ENCODE results near the gene ZNF385D.

Gene ZNF385D

GRCh38 chr3:21718161-21718765 is 32.7 kb downstream of the ZNF385D start:
- Histone ChIP-seq H3K36me3 (ENCODE audit: control insufficient read depth, low read depth, low read length) (no peaks in the 10 kb centered on the region), H3K9ac (ENCODE audit: low read length) (no peak overlapping the region), H3K4me3 (ENCODE audit: low read length) (no peak overlapping the region), H3K4me1 (ENCODE audit: control insufficient read depth, low read depth, low read length) (peaks cover 18% of the 10 kb centered on the region), H3K27me3 (ENCODE audit: control insufficient read depth, insufficient read depth, low read length) (no peaks in the 10 kb centered on the region), H3K27ac (ENCODE audit: low read length) (no peak overlapping the region), H3K9me3 (ENCODE audit: control insufficient read depth, low read depth, low read length) (no peaks in the 10 kb centered on the region)

DNA sequence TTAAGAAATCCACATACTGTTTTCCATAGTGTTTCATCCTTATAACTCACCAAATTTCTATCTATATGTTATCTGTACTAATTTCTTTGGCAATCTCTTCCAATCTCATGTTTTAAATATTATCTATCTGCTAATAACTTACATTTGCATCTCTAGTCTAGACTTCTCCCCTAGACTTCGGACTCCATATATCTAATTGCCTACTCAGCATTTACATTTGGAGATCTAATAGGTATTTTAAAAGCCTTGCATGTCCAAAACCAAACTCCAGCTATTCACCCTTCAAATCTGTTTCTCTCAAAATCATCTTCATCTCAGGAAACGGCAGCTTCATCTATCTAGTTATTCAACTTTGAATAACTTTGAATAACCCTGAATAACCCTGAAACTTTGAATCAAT is 35.3 kb downstream of the ZNF385D start:
- Histone ChIP-seq H3K9me3 (ENCODE audit: control insufficient read depth, low read depth, low read length) (no peaks in the 10 kb centered on the region), H3K9ac (ENCODE audit: low read length) (no peak overlapping the region), H3K27ac (ENCODE audit: low read length) (no peak overlapping the region), H3K4me3 (ENCODE audit: low read length) (no peak overlapping the region), H3K27me3 (ENCODE audit: control insufficient read depth, insufficient read depth, low read length) (no peaks in the 10 kb centered on the region), H3K36me3 (ENCODE audit: control insufficient read depth, low read depth, low read length) (no peaks in the 10 kb centered on the region), H3K4me1 (ENCODE audit: control insufficient read depth, low read depth, low read length) (peaks cover 18% of the 10 kb centered on the region)

GRCh38 chr3:21705769-21706168 is 45.2 kb downstream of the ZNF385D start:
- Histone ChIP-seq H3K4me3 (ENCODE audit: low read length) (no peak overlapping the region), H3K36me3 (ENCODE audit: control insufficient read depth, low read depth, low read length) (no peaks in the 10 kb centered on the region), H3K9ac (ENCODE audit: low read length) (no peak overlapping the region), H3K4me1 (ENCODE audit: control insufficient read depth, low read depth, low read length) (no peaks in the 10 kb centered on the region), H3K9me3 (ENCODE audit: control insufficient read depth, low read depth, low read length) (no peaks in the 10 kb centered on the region), H3K27ac (ENCODE audit: low read length) (no peak overlapping the region), H3K27me3 (ENCODE audit: control insufficient read depth, insufficient read depth, low read length) (no peaks in the 10 kb centered on the region)

DNA sequence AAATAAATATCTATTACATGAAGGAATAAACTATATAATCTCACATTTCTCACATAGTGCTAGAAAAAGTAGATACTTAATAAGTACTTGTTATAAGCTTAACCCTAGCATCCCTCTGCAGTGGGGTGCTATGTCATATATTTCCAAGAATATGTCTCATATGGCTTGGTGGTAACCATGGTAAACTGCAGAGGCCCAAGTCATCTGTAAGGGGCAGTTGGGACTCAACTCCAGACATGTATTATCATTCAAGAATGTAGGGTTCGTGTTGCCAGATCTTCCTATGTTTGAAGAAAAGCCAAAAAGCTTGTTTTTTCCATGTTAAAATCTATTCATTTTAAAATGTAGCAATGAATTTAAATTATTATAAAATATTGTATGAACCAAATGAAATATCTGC is 46.2 kb downstream of the ZNF385D start:
- no peaks in the 10 kb centered on the region for H3K9me3 ChIP-seq (ENCODE audit: control insufficient read depth, low read depth, low read length)
- no peak overlapping the region for H3K9ac ChIP-seq (ENCODE audit: low read length)
- no peaks in the 10 kb centered on the region for H3K27me3 ChIP-seq (ENCODE audit: control insufficient read depth, insufficient read depth, low read length)
- H3K27ac ChIP-seq (ENCODE audit: low read length) = no peak overlapping the region
- no peak overlapping the region for H3K4me3 ChIP-seq (ENCODE audit: low read length)
- H3K36me3 ChIP-seq (ENCODE audit: control insufficient read depth, low read depth, low read length) = no peaks in the 10 kb centered on the region
- H3K4me1 ChIP-seq (ENCODE audit: control insufficient read depth, low read depth, low read length) = no peaks in the 10 kb centered on the region

DNA sequence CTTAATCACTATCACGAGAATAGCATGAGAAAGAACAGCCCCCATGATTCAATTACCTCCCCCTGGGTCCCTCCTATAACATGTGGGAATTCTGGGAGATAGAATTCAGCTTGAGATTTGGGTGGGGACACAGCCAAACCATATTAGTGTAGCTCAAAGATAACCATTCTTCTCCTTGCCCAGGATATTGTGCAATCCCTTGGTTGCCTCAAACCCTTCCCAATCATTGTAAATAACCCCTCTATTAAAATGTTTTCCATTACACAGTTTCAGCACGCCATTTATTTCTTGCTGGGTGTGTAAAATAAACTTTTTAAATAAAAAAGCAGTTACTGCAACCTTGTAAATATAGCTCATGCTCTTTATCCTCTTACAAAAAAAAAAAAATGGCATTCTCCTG is 47.7 kb downstream of the ZNF385D start:
- Histone ChIP-seq H3K9ac (ENCODE audit: low read length) (no peak overlapping the region), H3K36me3 (ENCODE audit: control insufficient read depth, low read depth, low read length) (no peaks in the 10 kb centered on the region), H3K9me3 (ENCODE audit: control insufficient read depth, low read depth, low read length) (no peaks in the 10 kb centered on the region), H3K27me3 (ENCODE audit: control insufficient read depth, insufficient read depth, low read length) (no peaks in the 10 kb centered on the region), H3K4me3 (ENCODE audit: low read length) (no peak overlapping the region), H3K4me1 (ENCODE audit: control insufficient read depth, low read depth, low read length) (no peaks in the 10 kb centered on the region), H3K27ac (ENCODE audit: low read length) (no peak overlapping the region)

- Histone ChIP-seq H3K27me3 (ENCODE audit: control insufficient read depth, insufficient read depth, low read length) (no peaks in the 10 kb centered on the region), H3K9ac (ENCODE audit: low read length) (no peak overlapping the region), H3K36me3 (ENCODE audit: control insufficient read depth, low read depth, low read length) (no peaks in the 10 kb centered on the region), H3K4me1 (ENCODE audit: control insufficient read depth, low read depth, low read length) (peaks cover 3% of the 10 kb centered on the region), H3K9me3 (ENCODE audit: control insufficient read depth, low read depth, low read length) (no peaks in the 10 kb centered on the region), H3K27ac (ENCODE audit: low read length) (no peak overlapping the region), H3K4me3 (ENCODE audit: low read length) (no peak overlapping the region)
These were observed 53.3 kb downstream of the ZNF385D start for GRCh38 chr3:21697707-21698106.

DNA sequence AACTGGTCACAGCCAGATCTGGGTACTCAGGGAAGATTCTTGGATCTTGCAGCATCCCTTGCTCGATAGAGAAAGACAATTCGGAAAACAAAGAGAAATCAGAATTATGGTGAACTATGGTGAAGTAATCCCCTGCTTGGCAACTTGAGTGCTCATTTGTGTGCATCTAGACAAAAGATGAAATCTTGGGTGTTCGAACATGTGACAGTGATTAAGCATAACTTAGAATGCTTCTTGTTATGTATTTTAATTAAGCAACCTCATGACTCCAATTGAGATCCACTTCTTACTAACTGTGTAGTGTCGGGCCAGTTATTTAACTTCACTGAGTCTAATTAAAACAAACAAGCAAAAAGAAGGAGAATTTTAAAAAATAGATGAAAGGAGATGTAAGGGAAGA is 56.5 kb downstream of the ZNF385D start:
- no peaks in the 10 kb centered on the region for H3K36me3 ChIP-seq (ENCODE audit: control insufficient read depth, low read depth, low read length)
- H3K9ac ChIP-seq (ENCODE audit: low read length) = no peak overlapping the region
- H3K27ac ChIP-seq (ENCODE audit: low read length) = no peak overlapping the region
- no peaks in the 10 kb centered on the region for H3K27me3 ChIP-seq (ENCODE audit: control insufficient read depth, insufficient read depth, low read length)
- no peaks in the 10 kb centered on the region for H3K9me3 ChIP-seq (ENCODE audit: control insufficient read depth, low read depth, low read length)
- H3K4me3 ChIP-seq (ENCODE audit: low read length) = no peak overlapping the region
- peaks cover 3% of the 10 kb centered on the region for H3K4me1 ChIP-seq (ENCODE audit: control insufficient read depth, low read depth, low read length)

- Histone ChIP-seq H3K9me3 (ENCODE audit: control insufficient read depth, low read depth, low read length) (no peaks in the 10 kb centered on the region), H3K27ac (ENCODE audit: low read length) (no peak overlapping the region), H3K36me3 (ENCODE audit: control insufficient read depth, low read depth, low read length) (no peaks in the 10 kb centered on the region), H3K27me3 (ENCODE audit: control insufficient read depth, insufficient read depth, low read length) (no peaks in the 10 kb centered on the region), H3K4me1 (ENCODE audit: control insufficient read depth, low read depth, low read length) (peaks cover 3% of the 10 kb centered on the region), H3K4me3 (ENCODE audit: low read length) (no peak overlapping the region), H3K9ac (ENCODE audit: low read length) (no peak overlapping the region)
These were observed 60.0 kb downstream of the ZNF385D start for GRCh38 chr3:21691036-21691435.

DNA sequence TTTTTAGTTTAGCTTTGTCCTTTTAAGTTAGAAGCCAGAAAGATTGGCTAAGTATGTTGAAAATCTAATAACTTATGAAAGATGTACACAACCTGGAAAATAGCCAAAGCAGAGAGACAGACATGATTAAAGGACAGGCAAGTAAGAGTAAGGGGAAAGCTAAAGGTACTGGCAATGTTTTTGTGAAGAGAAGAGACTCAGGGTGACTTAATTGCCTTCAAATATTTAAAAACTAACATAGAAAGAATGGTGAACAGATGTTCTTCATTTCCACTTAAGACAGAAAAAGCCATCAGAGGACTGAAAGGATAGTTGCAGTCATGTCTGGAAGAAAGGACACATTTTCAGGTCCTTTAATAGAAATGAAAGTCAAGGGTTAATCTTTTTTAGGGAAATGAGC is 68.8 kb downstream of the ZNF385D start:
- Histone ChIP-seq H3K9me3 (ENCODE audit: control insufficient read depth, low read depth, low read length) (no peaks in the 10 kb centered on the region), H3K27me3 (ENCODE audit: control insufficient read depth, insufficient read depth, low read length) (no peaks in the 10 kb centered on the region), H3K36me3 (ENCODE audit: control insufficient read depth, low read depth, low read length) (no peaks in the 10 kb centered on the region), H3K4me1 (ENCODE audit: control insufficient read depth, low read depth, low read length) (peaks cover 13% of the 10 kb centered on the region), H3K9ac (ENCODE audit: low read length) (no peak overlapping the region), H3K4me3 (ENCODE audit: low read length) (no peak overlapping the region), H3K27ac (ENCODE audit: low read length) (no peak overlapping the region)

DNA sequence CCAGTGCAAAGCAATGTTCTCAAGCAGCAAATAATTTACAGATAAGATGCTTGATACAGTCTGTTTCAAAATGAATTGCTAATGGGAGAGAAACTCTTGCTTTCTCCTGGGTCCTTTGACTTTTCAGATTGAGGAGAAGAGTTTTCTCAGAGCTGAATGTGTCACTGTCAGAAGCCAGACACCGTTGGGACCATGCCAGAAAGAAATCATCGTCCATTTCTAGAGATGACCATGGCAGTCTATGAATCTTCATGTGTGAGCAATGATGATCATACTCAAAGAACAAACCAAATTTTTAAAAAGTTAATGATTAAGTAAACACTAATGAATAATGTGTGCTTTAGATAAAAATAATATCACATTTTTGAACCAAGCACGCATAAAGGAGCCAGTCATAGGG is 77.6 kb downstream of the ZNF385D start:
- no peak overlapping the region for H3K4me3 ChIP-seq (ENCODE audit: low read length)
- no peaks in the 10 kb centered on the region for H3K9me3 ChIP-seq (ENCODE audit: control insufficient read depth, low read depth, low read length)

GRCh38 chr3:21672303-21672702 is 78.7 kb downstream of the ZNF385D start:
- Histone ChIP-seq H3K9ac (ENCODE audit: low read length) (no peak overlapping the region), H3K27ac (ENCODE audit: low read length) (no peak overlapping the region), H3K27me3 (ENCODE audit: control insufficient read depth, insufficient read depth, low read length) (no peaks in the 10 kb centered on the region), H3K4me1 (ENCODE audit: control insufficient read depth, low read depth, low read length) (no peaks in the 10 kb centered on the region), H3K4me3 (ENCODE audit: low read length) (no peak overlapping the region), H3K9me3 (ENCODE audit: control insufficient read depth, low read depth, low read length) (no peaks in the 10 kb centered on the region), H3K36me3 (ENCODE audit: control insufficient read depth, low read depth, low read length) (no peaks in the 10 kb centered on the region)

More for the DNA sequence above, 77.6 kb downstream of the ZNF385D start:
- H3K36me3 ChIP-seq (ENCODE audit: control insufficient read depth, low read depth, low read length) = no peaks in the 10 kb centered on the region
- no peaks in the 10 kb centered on the region for H3K27me3 ChIP-seq (ENCODE audit: control insufficient read depth, insufficient read depth, low read length)
- peaks cover 7% of the 10 kb centered on the region for H3K4me1 ChIP-seq (ENCODE audit: control insufficient read depth, low read depth, low read length)
- no peak overlapping the region for H3K27ac ChIP-seq (ENCODE audit: low read length)
- H3K9ac ChIP-seq (ENCODE audit: low read length) = no peak overlapping the region

- no peak overlapping the region for H3K27ac ChIP-seq (ENCODE audit: low read length)
- H3K9me3 ChIP-seq (ENCODE audit: control insufficient read depth, low read depth, low read length) = no peaks in the 10 kb centered on the region
- peaks cover 10% of the 10 kb centered on the region for H3K4me1 ChIP-seq (ENCODE audit: control insufficient read depth, low read depth, low read length)
- H3K9ac ChIP-seq (ENCODE audit: low read length) = no peak overlapping the region
- H3K4me3 ChIP-seq (ENCODE audit: low read length) = no peak overlapping the region
- H3K36me3 ChIP-seq (ENCODE audit: control insufficient read depth, low read depth, low read length) = no peaks in the 10 kb centered on the region
- H3K27me3 ChIP-seq (ENCODE audit: control insufficient read depth, insufficient read depth, low read length) = no peaks in the 10 kb centered on the region
These were observed 80.6 kb downstream of the ZNF385D start for GRCh38 chr3:21670386-21670785.
